Stomach (tissue), 4 donors: ENCODE results near the gene ANKRD40CL.

Source experiments
- EP300 ChIP-seq: sonication (generic); formaldehyde crosslinking; IDR thresholded peaks from one replicate; pipeline ENCODE4 v1.6.1; 2017; ENCODE audit warnings: antibody characterized with exemption
- POLR2A ChIP-seq, 4 donors: fragments of 450-650 bp; IDR thresholded peaks; one replicate each; pipeline ENCODE4 v1.6.1; 2016; ENCODE audit warnings: antibody characterized with exemption in 4 of 4, control low read depth in 2 of 4, mild to moderate bottlenecking in 1 of 4, moderate library complexity in 1 of 4
- POLR2AphosphoS5 ChIP-seq, 3 donors: sonication (generic); formaldehyde crosslinking; IDR thresholded peaks; one replicate each; pipeline ENCODE4 v1.6.1; 2016; ENCODE audit warnings: antibody characterized with exemption in 3 of 3
- TF ChIP-seq, protein P1 (sequence below), 7 experiments: fragments of 450-650 bp in 4 of 7; fragments of 200-600 bp in 3 of 7; sonication (generic) in 3 of 7; IDR thresholded peaks; one replicate each; pipeline ENCODE4 v1.5.1; 2016 to 2019; ENCODE audit warnings: antibody characterized with exemption in 7 of 7, control low read depth in 2 of 7, mild to moderate bottlenecking in 1 of 7

DNA sequence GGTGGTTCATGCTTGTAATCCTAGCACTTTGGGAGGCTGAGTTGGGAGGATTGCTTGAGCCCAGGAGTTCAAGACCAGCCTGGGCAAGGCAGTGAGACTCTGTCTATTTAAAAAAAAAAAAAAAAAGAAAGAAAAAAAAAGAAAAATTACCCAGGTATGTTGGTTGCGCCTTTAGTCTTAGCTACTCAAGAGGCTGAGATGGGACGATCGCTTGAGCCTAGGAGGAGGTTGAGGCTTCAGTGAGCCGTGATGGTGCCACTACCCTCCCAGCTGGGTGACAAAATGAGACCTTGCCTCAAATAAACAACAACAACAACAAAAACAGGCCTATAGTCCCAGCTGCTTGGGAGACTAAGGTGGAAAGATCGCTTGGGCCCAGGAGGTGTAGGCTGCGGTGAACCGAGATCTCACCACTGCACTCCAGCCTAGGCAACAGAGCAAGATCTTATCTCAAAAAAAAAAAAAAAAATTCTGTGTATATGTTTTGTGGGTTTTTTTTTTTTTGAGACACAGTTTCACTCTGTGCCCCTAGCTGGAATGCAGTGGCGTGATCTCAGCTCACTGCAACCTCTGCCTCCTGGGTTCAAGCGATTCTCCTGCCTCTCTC lies 12.5 kb upstream of the ANKRD40CL start:
- TF ChIP-seq, protein P1, sequence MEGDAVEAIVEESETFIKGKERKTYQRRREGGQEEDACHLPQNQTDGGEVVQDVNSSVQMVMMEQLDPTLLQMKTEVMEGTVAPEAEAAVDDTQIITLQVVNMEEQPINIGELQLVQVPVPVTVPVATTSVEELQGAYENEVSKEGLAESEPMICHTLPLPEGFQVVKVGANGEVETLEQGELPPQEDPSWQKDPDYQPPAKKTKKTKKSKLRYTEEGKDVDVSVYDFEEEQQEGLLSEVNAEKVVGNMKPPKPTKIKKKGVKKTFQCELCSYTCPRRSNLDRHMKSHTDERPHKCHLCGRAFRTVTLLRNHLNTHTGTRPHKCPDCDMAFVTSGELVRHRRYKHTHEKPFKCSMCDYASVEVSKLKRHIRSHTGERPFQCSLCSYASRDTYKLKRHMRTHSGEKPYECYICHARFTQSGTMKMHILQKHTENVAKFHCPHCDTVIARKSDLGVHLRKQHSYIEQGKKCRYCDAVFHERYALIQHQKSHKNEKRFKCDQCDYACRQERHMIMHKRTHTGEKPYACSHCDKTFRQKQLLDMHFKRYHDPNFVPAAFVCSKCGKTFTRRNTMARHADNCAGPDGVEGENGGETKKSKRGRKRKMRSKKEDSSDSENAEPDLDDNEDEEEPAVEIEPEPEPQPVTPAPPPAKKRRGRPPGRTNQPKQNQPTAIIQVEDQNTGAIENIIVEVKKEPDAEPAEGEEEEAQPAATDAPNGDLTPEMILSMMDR (IDR thresholded peaks at IDR 0.05), result no peak
- TF ChIP-seq POLR2A (IDR thresholded peaks at IDR 0.05) (no peak), POLR2AphosphoS5 (IDR thresholded peaks at IDR 0.05) (no peak), EP300 (no peak)
